Stimulated activated CD4-positive, alpha-beta T cell treated with anti-CD3 and anti-CD28 coated beads, Interleukin-4, amount 100 ng/mL, for 4 hours (primary cell): ENCODE measurements around the gene HPCAL1.
"Not testable (repeated sequence)": the region's sequence is repeated elsewhere in the genome, so short reads cannot be mapped to it uniquely, and the experiment has no call there.

Experiments
- DNase-seq, 2 experiments: peaks; one replicate each; pipeline ENCODE4 v3.0.0-alpha.2; 2020

The HPCAL1 gene

DNA sequence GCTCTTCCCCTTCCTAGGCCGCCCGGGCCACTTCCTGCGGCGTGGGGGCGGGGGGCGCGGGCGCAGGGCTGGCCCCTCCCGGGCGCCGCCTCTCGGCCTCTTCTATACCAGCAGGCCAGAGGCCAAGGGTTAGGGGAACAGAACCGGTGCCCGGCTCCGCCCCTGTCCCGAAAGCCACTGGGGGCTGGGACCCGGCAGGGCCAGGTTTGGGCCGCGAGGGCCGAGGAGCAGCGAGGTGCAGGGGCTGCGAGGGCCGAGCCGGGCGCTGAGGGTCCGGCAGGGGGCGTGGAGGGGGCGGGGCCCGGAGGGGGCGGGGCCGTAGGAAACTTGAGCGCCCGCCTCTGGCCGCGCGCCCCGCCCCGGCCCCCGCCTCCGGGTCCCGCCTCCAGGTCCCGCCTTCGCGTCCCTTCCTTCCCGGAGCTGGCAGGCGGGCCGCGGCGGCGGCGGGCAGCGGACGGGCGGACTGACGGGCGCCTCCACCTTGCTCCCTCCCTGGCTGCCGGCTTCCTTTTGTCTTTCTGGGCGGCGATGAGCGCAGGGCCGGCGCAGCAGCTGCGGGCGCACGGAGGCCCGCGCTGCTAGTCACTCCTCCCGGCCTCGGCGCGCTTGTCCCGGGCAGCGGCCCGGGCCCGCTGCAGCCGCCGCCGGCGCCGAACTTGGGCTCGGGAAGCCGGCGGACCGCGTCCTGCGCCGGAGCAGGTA is at the start of gene HPCAL1:
Gene HPCAL1, plus strand, starts transcription at position 426 of the 702 bp plus-strand sequence. CDS start 116,854 bp downstream, outside the sequence.
- peak; percentile 72 to 82 for DNase-seq

DNA sequence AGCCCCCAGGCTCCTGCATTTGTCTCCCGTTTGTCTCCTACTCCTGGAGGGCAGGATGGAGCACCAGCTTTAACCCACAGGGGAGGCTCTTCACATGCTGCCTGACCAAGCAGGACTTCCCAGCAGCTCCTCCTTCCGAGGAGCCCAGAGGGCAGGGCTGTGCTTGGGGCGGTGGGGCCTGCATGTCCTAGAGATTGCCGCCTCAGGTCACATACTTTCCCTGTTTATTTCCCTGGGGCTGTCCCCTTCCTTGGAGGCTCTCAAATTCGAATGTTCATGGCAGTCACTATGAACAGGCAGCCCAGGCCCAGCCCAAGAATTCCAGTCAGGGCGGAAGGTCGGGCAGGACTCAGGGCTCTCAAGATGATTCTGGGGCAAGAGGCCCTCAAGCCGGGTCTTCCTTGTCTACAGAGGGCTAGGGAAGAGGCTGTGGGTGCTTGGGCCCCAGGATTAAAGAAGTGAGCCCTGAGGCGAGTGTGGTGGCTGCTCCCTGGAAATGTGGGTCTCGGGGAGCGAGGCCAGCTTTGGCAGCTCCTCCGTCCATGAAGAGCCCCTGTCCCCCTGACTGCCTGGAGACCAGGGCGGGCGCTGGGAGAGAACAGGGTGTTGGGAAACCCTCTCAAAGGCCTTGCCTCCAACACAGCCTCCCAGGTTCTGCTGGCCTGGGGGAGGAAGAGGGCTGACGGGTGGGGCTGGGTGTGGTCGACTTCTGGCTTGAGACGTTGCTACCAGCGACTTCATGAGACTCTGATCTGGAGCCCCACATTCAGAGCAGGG is 48.9 kb upstream of the HPCAL1 start:
- no peak for DNase-seq

DNA sequence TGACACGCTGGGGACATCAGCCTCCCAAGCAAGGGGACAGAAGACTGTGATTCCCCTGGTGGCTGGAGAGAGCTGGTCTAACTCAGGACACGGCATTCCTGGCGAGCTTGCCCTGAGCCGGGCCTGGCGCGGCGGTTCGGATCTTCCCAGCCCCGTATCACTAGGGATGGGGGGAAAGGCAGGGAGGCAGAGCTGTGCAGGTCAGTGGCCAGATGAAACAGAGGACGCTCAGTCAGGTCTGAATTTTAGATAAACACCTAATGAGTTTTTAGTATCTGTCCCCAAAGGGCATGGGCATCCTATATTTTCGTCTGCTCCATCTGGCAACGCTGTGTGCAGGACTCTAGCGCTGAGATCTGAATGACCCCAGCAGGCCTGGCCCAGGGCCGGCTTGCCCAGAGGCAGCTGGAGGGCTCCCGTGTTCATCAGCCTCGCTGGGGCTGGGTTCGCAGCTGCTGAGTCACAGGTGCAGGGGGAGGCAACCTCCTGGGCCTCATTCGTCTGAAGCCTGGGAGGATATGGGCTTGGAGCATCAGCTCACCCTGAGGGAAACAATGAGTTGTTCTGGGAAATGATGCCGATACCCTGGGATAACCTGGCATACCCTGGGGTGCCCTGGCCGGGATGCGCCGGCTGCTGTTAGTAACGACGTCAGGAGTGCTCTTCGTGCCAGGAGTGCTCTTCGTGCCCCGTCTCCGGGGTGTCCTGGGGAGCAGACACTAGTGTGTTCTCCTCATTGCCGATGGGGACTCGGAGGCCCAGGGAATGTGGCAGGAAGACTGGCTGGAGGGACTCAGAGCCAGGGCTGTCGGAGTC is 48.1 kb upstream of the HPCAL1 start:
- no peak for DNase-seq

DNA sequence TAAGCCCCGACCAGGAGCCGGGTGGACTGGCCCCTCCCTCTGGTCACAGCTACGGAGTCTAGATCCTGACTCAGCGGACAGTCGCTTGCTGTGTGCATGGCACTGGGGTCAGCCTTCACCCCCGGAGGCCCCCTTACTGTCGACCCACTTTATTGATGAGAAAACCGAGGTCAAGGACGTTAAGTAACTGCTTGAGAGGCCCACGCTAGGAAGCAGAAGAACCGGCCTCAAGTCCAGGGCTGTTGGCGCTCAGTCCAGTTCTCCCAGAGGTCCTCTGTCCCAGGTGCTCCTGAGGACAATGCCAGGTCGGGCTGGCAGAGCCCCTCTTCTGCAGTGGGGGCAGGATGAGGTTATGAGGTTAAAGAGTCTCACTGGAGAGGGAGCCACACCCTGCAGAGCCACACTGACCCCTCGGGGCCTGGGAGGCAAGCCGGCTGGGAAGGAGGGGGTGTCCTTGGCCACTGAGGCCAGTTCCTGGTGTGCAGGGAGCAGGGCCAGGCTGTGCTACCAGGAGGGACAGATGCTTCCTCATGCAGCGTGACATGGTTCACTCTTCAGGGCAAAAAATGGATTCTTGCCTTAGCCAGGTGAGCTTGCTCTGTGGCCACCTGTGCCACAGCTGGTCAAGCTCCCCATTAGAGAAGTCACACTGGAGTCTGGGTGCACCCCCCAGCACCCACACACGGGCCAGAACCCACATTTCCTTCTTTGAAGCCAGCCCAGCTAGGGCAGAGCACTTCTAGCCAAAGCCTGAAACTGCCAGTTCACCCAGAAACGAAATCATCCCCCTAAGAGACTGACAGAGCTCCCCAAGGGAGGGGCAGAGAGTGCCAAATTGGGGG is 47.3 kb upstream of the HPCAL1 start:
- DNase-seq, result no peak

DNA sequence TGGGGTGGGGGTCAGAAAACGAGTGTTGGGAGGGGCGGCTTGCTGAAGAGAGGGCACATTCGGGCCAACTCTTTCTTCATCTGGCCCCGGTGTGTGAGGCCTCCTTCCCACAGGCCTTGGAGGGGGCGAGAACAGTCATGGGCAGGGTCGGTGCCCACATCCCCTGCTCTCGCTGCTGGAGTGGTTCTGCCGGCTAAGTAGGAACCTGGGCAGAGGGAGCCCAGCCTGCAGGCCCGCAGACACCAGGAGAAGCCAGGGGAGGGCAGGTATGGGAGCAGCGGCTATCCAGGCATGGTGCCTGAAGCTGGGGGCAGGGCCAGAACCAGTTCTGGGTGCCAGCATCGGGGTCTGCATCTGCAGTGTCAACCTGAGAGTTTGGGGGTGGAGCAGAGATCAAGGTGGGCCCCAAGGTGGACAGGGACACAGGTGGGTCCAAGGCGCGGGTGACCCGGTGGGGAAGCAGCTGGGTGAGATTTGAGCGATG is 46.6 kb upstream of the HPCAL1 start:
- DNase-seq, result no peak

DNA sequence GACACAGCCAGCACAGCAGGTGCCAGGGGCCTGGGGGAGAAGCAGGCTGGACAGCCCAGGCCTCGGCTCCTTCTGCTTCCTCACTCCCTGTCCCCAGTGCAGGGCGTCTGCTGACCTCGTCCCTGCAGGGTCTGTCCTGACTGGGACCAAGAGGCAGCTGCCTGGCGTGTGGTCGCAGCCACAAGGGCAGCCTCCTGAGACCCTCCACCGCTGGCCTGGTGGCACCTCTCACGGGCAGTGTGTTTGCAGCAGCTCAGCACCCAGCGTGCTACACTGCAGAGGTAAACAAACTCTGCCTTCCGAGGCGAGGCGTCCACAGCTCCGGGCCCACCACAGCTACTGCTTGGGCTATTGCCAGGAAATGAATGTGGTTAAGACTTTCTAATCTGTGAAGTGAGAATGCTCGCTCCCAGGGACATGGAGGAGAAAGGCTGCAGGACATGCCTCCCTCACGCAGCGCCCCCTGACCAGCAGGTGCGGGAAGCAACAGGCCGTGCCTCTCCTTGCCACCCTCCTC is 46.1 kb upstream of the HPCAL1 start:
- no peak for DNase-seq

DNA sequence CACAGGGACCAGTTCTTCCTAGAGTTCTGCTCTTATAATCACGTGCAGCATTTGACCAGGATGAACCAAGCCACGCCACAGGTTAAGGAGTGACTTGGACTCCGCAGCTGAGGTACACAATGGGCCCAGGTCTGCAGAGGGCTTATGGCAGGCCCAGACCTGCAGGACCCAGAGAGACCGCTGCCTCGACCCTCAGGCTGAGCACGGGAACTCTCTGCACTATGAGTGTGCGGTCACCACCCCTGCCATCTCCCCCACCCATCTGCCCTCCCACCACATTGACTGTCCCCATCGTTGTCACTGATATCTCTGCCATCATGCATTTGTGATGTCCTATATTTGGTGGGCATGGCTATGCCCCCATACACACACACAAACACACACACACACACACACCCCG is 45.7 kb upstream of the HPCAL1 start:
- DNase-seq, result no peak

DNA sequence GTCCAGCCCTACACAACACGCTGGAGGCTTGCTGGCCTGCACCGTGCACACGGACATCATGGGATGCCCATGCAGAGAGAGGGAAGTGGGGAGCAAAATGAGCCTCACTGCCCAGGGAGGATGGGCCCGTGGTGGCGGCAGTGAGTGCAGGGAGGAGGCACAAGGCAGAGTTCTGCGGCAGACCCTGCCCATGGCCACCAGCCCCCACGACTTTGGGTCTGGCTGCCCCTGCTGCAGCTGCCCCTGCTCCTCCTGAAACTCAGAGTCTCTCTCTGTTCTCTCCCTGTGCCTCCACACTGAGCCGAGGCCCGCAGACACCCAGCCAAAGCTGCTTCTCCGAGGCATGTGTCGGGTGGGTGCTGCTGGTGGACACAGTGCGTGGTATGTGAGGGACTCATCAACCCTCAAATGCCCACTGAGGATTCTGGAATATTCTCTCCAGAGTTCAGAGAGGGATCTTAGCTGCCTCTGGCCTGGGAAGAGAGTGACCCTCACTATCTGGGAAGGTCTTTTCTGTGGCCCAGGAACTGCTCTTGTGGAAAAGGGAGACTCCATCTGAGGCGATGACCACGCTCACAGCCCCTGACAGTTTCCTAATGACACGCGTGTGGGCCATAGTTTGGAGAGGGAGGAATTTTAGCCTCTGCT is 45.1 kb upstream of the HPCAL1 start:
- DNase-seq, result no peak

DNA sequence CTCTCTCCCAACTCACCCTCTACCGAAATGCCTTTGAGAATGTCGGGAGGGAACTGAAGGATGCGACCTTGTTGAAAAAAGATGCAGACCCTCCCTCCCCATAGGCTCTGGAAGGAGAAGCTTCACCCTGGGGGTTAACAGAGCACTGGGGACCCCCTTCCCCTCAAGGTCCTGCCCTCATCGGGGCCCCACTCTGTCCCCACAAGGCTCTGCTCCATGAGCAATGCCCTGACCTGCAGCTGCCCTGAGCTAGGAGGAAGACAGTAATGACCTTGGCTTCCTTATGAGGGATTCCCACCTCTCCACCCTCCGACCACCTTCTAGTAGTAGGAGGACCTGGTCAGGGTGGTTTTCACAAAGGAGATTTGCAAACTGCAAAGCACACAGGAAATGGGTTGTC is 44.4 kb upstream of the HPCAL1 start:
- DNase-seq, result no peak

DNA sequence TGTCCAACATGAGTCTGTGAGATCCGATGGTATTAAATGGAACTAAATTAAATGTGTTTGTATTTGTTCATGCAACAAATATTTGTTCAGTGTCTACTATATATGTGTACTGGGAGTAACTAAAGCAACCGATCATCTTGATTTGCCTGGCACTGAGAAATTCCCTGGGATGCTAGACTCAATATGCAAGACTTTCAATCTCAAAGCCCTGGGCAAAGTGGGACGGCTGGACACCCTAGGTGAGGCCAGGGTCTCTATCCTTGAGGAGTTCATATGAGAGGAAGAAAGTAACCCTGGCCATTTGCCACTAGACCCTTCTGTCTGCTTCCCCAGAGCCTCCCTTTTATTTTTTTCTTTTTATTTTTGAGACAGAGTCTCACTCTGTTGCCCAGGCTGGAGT is 44.0 kb upstream of the HPCAL1 start:
- DNase-seq, result no peak

DNA sequence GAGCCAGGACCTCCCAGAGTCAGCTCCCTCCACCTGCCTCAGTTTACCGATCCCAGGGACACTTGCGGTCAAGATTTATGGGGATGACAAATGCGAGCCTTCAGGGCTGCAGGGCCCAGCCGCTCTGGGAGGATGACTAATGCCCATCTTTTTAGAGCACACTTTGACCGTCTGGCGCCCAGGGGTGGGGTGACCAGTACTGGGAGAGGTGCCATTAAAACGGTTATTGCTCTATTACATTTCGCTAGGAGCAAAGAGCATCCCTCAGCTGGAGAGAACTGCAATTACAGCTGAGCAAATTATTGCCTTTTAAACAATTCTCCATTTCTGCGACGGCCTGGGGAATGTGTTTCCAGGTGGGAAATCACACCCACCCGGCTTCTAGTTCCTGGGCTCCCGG is 42.6 kb upstream of the HPCAL1 start:
- DNase-seq, result no peak

DNA sequence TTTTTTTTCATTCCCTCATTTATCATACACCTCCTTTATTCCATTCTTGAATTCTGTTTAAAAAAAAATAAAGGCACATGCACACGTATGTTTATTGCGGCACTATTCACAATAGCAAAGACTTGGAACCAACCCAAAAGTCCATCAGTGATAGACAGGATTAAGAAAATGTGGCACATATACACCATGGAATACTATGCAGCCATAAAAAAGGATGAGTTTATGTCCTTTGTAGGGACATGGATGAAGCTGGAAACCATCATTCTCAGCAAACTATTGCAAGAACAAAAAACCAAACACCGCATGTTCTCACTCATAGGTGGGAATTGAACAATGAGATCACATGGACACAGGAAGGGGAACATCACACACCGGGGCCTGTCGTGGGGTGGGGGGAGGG is 39.2 kb upstream of the HPCAL1 start:
- not testable (repeated sequence) for DNase-seq

DNA sequence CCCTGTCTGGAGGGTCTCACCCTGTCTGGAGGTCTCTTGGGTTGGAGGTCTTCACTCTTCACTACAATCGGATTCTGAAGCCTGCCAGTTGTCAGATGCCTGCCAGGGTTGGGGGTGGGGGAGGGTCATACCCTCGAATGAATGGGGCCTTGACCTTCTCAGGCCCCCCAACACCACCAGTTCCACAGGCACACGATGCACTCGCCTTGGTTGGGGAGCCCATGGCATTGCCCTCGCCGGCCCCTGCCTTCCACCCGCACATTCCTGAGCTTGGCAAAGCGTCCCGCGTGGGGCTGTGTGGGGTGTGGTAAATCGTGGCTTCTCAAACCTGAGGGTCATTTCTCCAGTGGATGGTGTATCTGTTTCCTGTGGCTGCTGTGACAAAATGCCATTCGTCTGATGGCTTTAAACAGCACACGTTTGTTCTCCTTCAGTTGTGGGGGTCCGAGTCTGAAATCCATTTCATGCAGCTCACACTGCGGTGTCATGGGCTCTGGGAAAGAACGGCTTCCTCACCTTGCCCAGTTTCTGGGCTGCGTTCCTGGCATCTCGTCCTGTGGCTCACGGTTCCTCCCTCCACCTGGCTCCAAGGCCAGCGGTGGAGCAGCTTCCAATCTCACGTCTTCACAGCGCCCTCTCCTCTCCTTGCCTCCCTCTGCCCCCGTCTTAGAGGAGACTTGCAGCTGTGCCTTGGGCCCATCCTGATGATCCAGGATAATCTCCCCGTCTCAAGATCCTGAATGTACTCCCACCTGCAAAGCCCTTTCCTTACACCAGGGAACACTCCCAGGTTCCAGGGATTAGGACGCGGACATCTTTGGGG is 38.0 kb upstream of the HPCAL1 start:
- no peak for DNase-seq

DNA sequence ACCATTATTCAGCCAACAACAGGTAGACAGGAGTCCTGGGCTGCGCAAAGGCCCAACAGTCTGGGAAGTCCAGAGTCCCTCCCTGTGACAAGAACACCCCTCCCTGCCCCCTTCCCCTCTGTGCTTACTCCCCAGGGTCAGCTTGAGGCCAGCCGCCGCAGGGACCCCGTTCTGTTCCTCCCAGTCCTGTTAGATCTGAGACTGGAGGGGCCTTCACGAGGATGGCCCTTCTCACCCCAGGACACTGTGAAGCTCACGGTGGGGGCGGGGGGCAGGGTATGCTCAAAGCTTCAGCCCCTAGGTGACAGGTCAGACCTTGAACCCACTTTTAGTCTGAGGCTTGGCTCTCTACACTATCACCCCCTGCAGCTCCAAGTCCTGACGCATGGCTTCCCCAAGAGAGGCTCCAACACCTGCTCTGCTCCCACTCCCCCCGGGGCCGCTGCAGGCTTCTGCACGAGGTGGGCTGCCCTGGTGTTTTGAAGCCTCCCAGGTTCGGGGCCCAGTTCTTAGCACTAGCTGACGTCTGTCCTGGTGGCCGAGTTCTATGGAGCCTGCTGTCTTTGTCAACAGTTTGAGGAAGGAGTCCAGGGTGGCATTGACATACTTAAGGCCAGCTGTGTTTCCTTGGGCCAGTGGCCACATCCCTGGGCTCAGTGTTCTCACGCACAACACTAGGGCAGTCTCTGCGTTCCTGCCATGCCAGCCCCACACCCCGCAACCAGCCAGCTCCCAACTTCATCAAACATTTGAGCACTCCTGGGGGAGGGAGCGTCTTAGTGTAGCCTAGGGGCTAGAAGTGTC is 37.2 kb upstream of the HPCAL1 start:
- DNase-seq, result no peak

DNA sequence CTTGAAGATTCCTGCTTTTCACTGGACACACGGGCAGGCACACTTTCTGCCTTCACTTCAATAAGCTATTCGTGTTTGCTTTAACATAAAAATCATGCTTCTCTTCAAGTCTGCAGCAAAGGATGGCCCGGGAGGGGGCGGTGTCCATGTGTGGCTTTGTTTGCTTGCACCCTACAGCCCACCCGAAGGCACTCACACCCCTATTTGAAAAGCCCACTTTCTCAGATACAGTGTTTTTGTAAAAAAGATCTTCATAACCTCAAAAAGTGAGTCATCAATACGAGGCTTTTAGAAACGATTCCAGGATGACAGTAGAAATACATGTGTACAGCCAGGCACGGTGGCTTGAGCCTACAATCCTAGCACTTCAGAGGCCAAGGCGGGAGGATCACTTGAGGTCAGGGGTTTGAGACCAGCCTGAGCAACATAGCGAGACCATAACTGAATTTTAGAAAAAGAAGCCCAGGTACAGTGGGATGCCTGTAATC is 36.5 kb upstream of the HPCAL1 start:
- no peak for DNase-seq

DNA sequence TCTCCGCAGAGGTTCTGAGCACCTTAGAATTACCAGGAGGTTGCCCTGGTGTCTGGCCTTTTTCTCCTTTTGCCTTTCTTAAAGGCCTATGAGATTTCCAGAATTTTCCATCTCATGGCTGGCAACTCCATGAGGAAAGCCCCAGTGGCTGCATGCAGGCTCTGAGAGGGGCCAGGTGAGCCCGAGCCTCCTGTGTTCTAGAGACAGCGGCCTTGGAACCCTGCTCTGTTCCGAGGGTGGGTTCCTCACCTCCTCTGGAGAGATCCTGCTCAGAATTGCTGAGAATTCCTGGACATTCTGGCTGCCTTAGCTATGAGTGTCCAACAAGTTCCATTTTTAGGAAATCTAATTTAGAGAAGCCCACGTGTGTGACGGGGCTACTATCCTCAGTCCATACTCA is 35.7 kb upstream of the HPCAL1 start:
- DNase-seq, result no peak

DNA sequence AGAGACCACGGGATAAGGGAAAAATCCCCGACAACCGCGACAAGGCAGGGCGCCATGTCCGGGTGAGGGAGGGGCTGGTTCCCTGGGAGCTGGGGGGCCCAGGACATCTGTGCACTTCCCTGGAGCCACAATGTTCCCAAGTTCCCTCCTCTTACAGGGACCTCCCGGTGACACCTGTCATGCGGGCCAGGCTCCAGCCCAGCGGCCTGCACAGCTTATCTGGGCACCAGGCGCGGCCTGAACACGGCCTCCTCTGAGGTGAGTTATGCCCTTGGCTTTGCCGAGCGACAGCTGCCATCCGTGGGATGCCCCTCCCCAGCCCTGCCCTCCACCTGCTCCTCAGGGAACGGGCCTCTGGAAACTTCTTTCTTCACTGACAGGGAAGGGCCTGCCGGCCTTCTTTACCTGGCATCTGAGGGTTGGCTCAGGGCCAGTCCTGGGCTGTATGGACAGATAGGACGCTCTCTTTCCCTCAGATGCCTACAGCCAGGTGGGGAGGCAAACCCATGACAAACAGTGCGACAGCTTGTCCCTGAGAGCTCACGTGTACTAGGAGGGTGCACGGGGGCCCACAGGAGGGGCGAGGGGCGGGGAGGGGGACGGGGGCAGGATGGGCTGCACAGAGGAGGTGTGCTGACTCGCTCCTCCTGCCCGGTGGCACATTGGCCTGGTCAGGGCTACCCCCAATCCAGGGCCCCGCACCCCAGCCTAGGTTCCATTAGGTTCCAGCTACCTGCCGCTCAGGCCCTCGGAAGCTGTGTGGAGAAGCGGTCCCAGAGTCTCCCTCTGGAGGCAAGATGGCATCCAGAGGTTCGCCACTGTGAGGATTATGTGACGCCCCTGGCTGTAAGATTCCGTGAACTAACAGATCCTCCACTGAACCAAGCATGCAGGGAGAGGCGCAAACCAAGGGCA is 34.9 kb upstream of the HPCAL1 start:
- DNase-seq, result no peak

DNA sequence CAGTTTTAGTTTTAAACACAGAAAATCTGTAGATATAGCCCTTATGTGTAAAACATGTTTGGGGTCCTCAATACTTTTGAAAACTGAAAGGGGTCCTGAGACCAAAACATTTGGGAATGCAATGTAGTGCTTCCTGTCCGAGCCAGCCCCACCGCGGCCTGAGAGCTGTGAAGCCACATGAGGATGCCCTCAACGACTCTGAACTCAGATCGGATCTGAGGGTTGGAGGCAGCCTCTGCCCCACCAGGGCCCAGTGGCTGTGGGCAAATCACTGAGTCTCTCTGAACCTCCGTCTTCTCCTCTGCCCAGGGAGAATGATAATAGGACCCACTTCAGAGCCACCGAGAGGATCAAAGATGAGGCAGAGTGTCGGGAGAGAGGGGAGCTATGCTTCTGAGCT is 33.4 kb upstream of the HPCAL1 start:
- no peak for DNase-seq
